ENCODE results near the gene SLC35E4.
A peak's percentile ranks its signal among the peaks of the same experiment; 100 is the strongest.

Gene SLC35E4

DNA sequence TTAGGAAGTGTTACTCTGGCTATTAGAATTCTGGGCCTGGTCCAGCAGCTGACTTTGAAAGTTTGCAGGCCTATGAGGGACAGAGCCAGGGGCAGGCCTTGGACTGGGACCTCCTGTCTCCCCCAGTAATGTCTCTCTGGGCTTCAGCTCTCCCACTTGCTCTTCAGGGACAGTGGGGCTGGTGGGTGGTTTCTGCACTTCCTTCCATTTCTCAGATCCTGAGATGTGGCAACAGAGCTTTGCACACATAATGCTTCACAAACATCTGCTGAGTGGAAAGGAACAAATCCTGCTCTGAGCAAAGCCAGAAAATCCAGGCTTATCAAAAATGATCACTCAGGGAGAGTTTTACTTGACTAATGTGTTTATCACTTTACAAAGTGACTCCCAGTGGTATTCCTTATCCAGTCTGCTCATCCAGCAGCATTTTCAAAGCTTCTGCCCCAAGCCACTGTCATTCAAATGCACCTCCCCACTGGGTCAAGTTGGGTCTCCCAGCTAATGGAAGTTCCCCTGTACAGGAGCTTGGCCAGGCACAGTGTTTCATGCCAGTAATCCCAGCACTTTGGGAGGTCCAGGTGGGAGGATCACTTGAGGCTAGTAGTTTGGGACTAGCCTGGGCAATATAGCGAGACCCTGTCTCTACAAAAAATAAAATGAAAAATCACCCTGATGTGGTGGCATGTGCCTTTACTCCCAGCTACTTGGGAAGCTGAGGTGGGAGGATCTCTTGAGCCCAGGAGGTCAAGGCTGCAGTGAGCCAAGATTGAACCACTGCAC is 45.6 kb downstream of the SLC35E4 start:
- no peak overlapping the region for H3K4me3 ChIP-seq (ENCODE audit: low read length)
- no peak for DNase-seq (ENCODE audit: low read depth)
- TF ChIP-seq, protein P1, sequence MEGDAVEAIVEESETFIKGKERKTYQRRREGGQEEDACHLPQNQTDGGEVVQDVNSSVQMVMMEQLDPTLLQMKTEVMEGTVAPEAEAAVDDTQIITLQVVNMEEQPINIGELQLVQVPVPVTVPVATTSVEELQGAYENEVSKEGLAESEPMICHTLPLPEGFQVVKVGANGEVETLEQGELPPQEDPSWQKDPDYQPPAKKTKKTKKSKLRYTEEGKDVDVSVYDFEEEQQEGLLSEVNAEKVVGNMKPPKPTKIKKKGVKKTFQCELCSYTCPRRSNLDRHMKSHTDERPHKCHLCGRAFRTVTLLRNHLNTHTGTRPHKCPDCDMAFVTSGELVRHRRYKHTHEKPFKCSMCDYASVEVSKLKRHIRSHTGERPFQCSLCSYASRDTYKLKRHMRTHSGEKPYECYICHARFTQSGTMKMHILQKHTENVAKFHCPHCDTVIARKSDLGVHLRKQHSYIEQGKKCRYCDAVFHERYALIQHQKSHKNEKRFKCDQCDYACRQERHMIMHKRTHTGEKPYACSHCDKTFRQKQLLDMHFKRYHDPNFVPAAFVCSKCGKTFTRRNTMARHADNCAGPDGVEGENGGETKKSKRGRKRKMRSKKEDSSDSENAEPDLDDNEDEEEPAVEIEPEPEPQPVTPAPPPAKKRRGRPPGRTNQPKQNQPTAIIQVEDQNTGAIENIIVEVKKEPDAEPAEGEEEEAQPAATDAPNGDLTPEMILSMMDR (conservative IDR thresholded peaks at IDR 0.05; ENCODE audit: low read length), result no peak

DNA sequence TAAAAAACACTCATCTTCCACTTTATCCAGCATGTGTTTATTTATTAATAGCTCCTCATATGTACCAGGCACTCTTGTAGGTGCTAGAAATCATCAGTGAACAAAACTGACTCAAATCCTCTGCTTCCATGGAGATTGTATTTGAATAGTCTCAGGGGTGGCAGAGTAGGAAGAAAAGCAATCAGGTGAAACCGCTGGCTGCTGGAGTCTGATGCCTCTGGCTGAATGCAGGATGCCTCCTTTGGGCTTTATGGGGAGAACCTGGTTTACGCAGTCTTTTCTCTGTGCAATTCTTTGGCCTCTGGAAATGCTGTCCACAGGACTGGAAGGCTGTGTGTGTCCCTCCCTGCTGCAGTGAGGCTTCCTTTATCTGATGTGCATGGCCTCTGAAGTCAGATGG is 46.2 kb downstream of the SLC35E4 start:
- DNase-seq (ENCODE audit: low read depth), result no peak
- no peak overlapping the region for H3K4me3 ChIP-seq (ENCODE audit: low read length)
- TF ChIP-seq, protein P1 (conservative IDR thresholded peaks at IDR 0.05; ENCODE audit: low read length), result no peak

DNA sequence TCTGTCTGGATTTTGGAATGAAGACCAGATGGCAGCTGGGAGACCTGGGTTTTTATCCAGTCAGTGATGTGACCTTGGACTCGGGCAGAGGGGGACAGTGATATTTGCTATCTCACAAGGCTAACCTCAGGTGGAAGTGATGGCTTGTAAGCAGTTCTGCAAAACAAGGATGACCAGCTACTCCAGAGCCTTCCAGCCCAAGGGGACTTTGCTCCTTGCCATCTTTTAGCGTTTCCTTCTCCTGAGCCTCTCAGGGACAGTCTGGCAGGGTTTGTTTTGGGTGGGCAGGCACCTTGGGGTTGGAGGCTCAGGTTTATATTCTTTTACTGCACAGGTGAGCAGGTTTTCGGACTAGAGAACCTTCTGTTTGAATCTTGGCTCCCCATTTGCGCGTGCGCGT is 49.6 kb downstream of the SLC35E4 start:
- no peak for DNase-seq (ENCODE audit: low read depth)
- H3K4me3 ChIP-seq (ENCODE audit: low read length), result no peak overlapping the region
- TF ChIP-seq, protein P1 (conservative IDR thresholded peaks at IDR 0.05; ENCODE audit: low read length), result no peak

DNA sequence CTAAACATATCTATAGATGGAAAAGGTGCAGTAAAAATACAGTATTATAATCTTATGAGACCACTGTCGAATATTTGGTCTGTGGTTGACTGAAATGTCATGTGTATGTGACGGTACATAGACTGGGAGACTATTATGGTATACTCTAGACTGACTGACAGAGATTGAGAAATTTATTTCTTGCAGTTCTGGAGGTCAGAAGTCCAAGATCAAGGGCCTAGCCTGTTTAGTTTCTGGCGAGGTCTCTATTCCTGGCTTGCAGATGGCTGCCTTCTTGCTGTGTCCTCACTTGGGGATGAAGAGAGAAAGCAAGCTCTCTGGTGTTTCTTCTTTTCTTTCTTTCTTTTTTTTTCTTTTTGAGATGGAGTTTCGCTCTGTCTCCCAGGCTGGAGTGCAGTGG is 51.8 kb downstream of the SLC35E4 start:
- DNase-seq (ENCODE audit: low read depth), result no peak
- TF ChIP-seq, protein P1 (conservative IDR thresholded peaks at IDR 0.05; ENCODE audit: low read length), result no peak
- H3K4me3 ChIP-seq (ENCODE audit: low read length), result no peak overlapping the region

DNA sequence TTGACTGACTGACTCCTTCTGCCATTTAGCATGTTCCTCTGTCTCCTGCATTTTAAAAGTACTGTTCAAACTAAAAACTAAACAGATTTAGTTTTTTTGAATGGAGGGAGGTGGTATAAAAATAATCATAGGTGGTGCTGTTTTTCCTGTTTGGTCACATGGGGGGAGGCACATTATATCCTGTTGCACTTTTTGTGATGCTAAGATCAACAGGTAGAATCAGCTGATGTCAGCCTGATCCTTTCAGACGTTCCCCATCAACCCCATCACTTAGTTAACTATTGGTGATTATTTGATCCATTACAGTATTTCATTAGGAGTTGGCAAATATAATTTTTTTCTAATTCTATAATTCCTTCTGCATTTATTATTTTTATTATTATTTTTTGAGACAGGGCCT is 54.0 kb downstream of the SLC35E4 start:
- DNase-seq (ENCODE audit: low read depth), result no peak
- TF ChIP-seq, protein P1 (conservative IDR thresholded peaks at IDR 0.05; ENCODE audit: low read length), result no peak
- no peak overlapping the region for H3K4me3 ChIP-seq (ENCODE audit: low read length)

DNA sequence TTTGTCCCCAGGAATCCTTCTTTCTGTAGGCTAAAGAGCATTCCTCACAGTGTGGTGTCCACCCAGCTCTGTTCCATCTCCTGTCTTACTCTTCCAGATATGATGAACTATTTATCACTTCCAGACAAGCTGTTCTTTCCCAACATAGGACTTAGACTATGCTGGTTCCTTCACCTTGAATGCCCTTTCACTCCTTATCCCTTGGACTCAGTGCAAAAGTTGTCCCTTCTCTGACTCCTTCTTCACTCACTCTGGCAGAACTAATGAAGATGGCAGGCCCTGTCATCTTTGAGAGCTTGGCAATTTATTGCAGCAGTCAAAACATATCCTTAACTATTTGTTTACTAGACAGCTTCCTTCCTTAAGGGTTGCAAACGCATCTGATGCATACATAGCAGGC is 55.6 kb downstream of the SLC35E4 start:
- TF ChIP-seq, protein P1 (conservative IDR thresholded peaks at IDR 0.05; ENCODE audit: low read length), result no peak
- no peak for DNase-seq (ENCODE audit: low read depth)
- H3K4me3 ChIP-seq (ENCODE audit: low read length), result no peak overlapping the region

DNA sequence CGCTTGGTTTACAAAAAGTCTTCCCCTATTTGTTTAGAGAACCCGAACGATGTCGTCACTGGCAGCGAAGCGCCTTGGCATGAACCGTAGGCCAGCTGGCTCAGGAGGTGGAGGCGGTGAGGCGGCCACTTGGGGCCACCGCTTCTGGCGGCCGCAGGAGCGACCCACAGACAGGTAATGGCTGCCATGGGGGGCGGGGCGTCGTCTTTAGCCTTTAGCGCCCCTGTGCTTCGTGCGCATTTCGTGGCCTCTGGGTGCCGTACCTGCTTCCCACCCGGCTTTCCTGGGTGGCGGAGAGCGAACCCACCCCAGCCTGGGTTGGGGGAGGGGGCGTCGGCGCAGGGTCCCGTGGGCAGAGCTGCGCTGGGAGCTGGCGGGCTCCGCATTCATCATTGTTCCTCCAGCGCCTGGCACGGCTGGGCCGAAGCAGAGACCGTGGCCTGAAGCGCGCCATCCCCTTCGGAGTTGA is 58.6 kb downstream of the SLC35E4 start:
- DNase-seq (ENCODE audit: low read depth), result peak; percentile 17
- TF ChIP-seq, protein P1 (conservative IDR thresholded peaks at IDR 0.05; ENCODE audit: low read length), result no peak
- peak overlapping the region; percentile 65 for H3K4me3 ChIP-seq (ENCODE audit: low read length)

Data from AG10803 (cell line).